ENCODE data around the gene POLQ. TPM values are rescaled to one million over a fixed set of nuclear protein-coding genes. Genes with fewer than 3 reads are reported as not detected.

Gene POLQ
- total and polyA plus RNA-seq, 2 of the 8 experiments (the other 6 are each of a cell fraction or from before 2014, with no cell fraction given) = 3.6 to 15.3 TPM

GRCh38 chr3:121424549-121424948 lies 121.2 kb downstream of the POLQ start (continued):
- TF ChIP-seq EP300 (IDR thresholded peaks at IDR 0.05; ENCODE audit: borderline replicate concordance in 1 of 2, low read depth in 2 of 2, low read length in 2 of 2) = no peak
- no peak for TF ChIP-seq RBBP5 (IDR thresholded peaks at IDR 0.05; ENCODE audit: borderline replicate concordance, low read depth, low read length)
- no peak for TF ChIP-seq SRF (IDR thresholded peaks at IDR 0.05; ENCODE audit: low read depth, low read length)
